GM12878 (cell line): ENCODE measurements around the gene KCNC2. TPM values are rescaled to one million over a fixed set of nuclear protein-coding genes. Genes with fewer than 3 reads are reported as not detected.

Experiments
- ATAC-seq: fragments of 200-7000 bp; cut with Tn5 transposase; 3 replicates; pipeline ENCODE4 v1.9.1; 2020; ENCODE audit warnings: mild to moderate bottlenecking, moderate library complexity
- BruUV-seq: library from RNA; stranded (reverse); fragments of 400-500 nt; replicated peaks from 2 replicates; lab custom pipeline; 2021; lab: Mats Ljungman, UMichigan
- CTCF ChIA-PET: fragments of 300-600 bp; sonication (Branson Sonifier 250); formaldehyde crosslinking; extraction: SDS; loops from one replicate; lab custom pipeline; 2021; ENCODE audit warnings: inconsistent platforms; lab: Yijun Ruan, JAX
- POLR2A ChIA-PET: fragments of 350-600 bp; formaldehyde crosslinking; extraction: SDS; loops from one replicate; lab custom pipeline; 2021; ENCODE audit warnings: inconsistent platforms; lab: Charles Lee
- RAD21 ChIA-PET: fragments of 300-600 bp; sonication (Branson Sonifier 250); formaldehyde crosslinking; loops from one replicate; lab custom pipeline; 2023; ENCODE audit warnings: antibody characterized with exemption; ENCODE audit not compliant: unreplicated experiment; lab: Charles Lee
- SMC1A ChIA-PET: fragments of 300-600 bp; sonication (Branson Sonifier 250); formaldehyde crosslinking; loops from one replicate; lab custom pipeline; 2023; ENCODE audit not compliant: unreplicated experiment, uncharacterized antibody; lab: Charles Lee
- DNase-seq: peaks from one replicate; pipeline ENCODE4 v3.0.0-alpha.2; 2011; ENCODE audit warnings: low read depth, low spot score
- FAIRE-seq: peaks from 3 replicates; lab custom pipeline; 2011; peaks lifted over from hg19 to GRCh38; lab: Jason Lieb, UNC
- H2AFZ ChIP-seq: 2 replicates; pipeline ENCODE4 v1.6.0; 2011; ENCODE audit warnings: low read depth, low read length, control low read depth; ENCODE audit not compliant: control insufficient read depth
- H3K27ac ChIP-seq: 2 replicates; pipeline ENCODE4 v1.5.1; 2011; ENCODE audit warnings: control low read depth; ENCODE audit not compliant: control insufficient read depth, insufficient read depth
- H3K27me3 ChIP-seq, 2 experiments: replicated peaks in 1 of 2; 2 replicates each; pipeline versions ENCODE4 v1.6.0 to v1.6.1; 2011; ENCODE audit warnings: low read length in 1 of 2; ENCODE audit not compliant: control insufficient read depth in 2 of 2, insufficient read depth in 2 of 2
- H3K36me3 ChIP-seq, 2 experiments: 2 replicates each; pipeline ENCODE4 v1.5.1; 2011; ENCODE audit warnings: low read length in 1 of 2; ENCODE audit not compliant: control insufficient read depth in 2 of 2, insufficient read depth in 2 of 2
- H3K4me1 ChIP-seq: 2 replicates; pipeline ENCODE4 v1.6.1; 2011; ENCODE audit warnings: mild to moderate bottlenecking, low read length, moderate library complexity, mixed read lengths; ENCODE audit not compliant: control insufficient read depth, insufficient read depth
- H3K4me2 ChIP-seq: 2 replicates; pipeline ENCODE4 v1.6.0; 2011; ENCODE audit warnings: control low read depth; ENCODE audit not compliant: control insufficient read depth, insufficient read depth
- H3K4me3 ChIP-seq: fragments of 200-600 bp; sonication (generic); 2 replicates; pipeline ENCODE4 v1.5.1; 2016
- H3K79me2 ChIP-seq: 2 replicates; pipeline ENCODE4 v1.6.0; 2011; ENCODE audit warnings: low read length; ENCODE audit not compliant: control insufficient read depth, insufficient read depth
- H3K9ac ChIP-seq: 2 replicates; pipeline ENCODE4 v1.8.0; 2011; ENCODE audit warnings: low read length, control low read depth, mixed read lengths; ENCODE audit not compliant: control insufficient read depth, insufficient read depth
- H3K9me3 ChIP-seq: replicated peaks from 3 replicates; pipeline ENCODE4 v1.5.1; 2011; ENCODE audit warnings: mild to moderate bottlenecking, low read length; ENCODE audit not compliant: control insufficient read depth, insufficient read depth
- H4K20me1 ChIP-seq: 2 replicates; pipeline ENCODE4 v1.6.0; 2011; ENCODE audit not compliant: control insufficient read depth, insufficient read depth
- CBX3 ChIP-seq: fragments of 200-600 bp; sonication (generic); IDR thresholded peaks from 2 replicates; pipeline ENCODE4 v1.6.1; 2016; ENCODE audit warnings: low read depth, borderline replicate concordance
- CEBPZ ChIP-seq: fragments of 150-350 bp; IDR thresholded peaks from 2 replicates; pipeline ENCODE4 v1.6.1; 2016; ENCODE audit warnings: low read depth, low read length
- E2F4 ChIP-seq: IDR thresholded peaks from 2 replicates; pipeline ENCODE4 v1.6.1; 2012; ENCODE audit warnings: low read depth, low read length, improper control_type of control experiment
- NFXL1 ChIP-seq: fragments of 450-650 bp; IDR thresholded peaks from 2 replicates; pipeline ENCODE4 v1.6.1; 2017; ENCODE audit warnings: antibody characterized with exemption, mild to moderate bottlenecking, borderline replicate concordance
- NR2F1 ChIP-seq: fragments of 450-650 bp; conservative IDR thresholded peaks from 2 replicates; pipeline ENCODE4 v1.6.1; 2017; ENCODE audit warnings: mild to moderate bottlenecking
- NRF1 ChIP-seq: conservative IDR thresholded peaks from 2 replicates; pipeline ENCODE4 v1.6.1; 2011; ENCODE audit warnings: mild to moderate bottlenecking, low read depth, low read length, improper control_type of control experiment
- POLR2AphosphoS5 ChIP-seq: IDR thresholded peaks from 2 replicates; pipeline ENCODE4 v1.6.1; 2011; ENCODE audit warnings: mild to moderate bottlenecking, low read length, inconsistent platforms
- REST ChIP-seq: IDR thresholded peaks from 2 replicates; pipeline ENCODE4 v1.6.1; 2012; ENCODE audit warnings: mild to moderate bottlenecking, low read depth, low read length
- SIN3A ChIP-seq: IDR thresholded peaks from 2 replicates; pipeline ENCODE4 v1.6.1; 2012; ENCODE audit warnings: low read depth, low read length, improper control_type of control experiment
- SMAD1 ChIP-seq: fragments of 450-650 bp; IDR thresholded peaks from 2 replicates; pipeline ENCODE4 v1.6.1; 2018; ENCODE audit warnings: mild to moderate bottlenecking, low read depth; ENCODE audit not compliant: partially characterized antibody
- SMAD5 ChIP-seq: IDR thresholded peaks from 2 replicates; pipeline ENCODE4 v1.6.1; 2016; ENCODE audit warnings: antibody characterized with exemption, low read depth
- SMARCA5 ChIP-seq: fragments of 450-650 bp; IDR thresholded peaks from 2 replicates; pipeline ENCODE4 v1.6.1; 2017; ENCODE audit warnings: mild to moderate bottlenecking
- TAF1 ChIP-seq: IDR thresholded peaks from 2 replicates; pipeline ENCODE4 v1.6.1; 2011; ENCODE audit warnings: mild to moderate bottlenecking, low read depth, low read length, borderline replicate concordance
- TARDBP ChIP-seq: IDR thresholded peaks from 2 replicates; pipeline ENCODE4 v1.6.1; 2016; ENCODE audit warnings: borderline replicate concordance
- WGBS: methylation state at CpG from one replicate; pipeline ENCODE4 v1.1.6; 2016; ENCODE audit warnings: low lambda C conversion rate; ENCODE audit not compliant: insufficient replicate concordance, insufficient coverage; ENCODE audit errors: missing lambda C conversion rate; 5-methylcytosine and 5-hydroxymethylcytosine counted together
- in situ Hi-C: fragments of 300-500 bp; cut with MboI; formaldehyde crosslinking; loops from 9 replicates; pipeline ENCODE4 v1.14.3; 2018; ENCODE audit warnings: mixed read lengths
- intact Hi-C: fragments of 100-400 bp; cut with micrococcal nuclease; formaldehyde crosslinking; loops from one replicate; pipeline ENCODE4 v1.14.2; 2022; ENCODE audit not compliant: unreplicated experiment
- polyA plus RNA-seq, 11 experiments: library from polyadenylated mRNA; depleted of rRNA in 4 of 11; unstranded in 6 of 11; stranded (reverse) in 5 of 11; fragments of >200 nt; fragmentation: Nextera tagmentation in 4 of 11; fragmentation: Illumina TruSeq in 1 of 11; extraction: Ambion mirVana in 4 of 11; extraction: Trizol in 1 of 11; gene quantifications; 1 replicate in 1 of 11; 2 replicates in 10 of 11; pipeline versions ENCODE4 v1.2.1 to v1.2.3, GENCODE V29; 2011 to 2016; ENCODE audit warnings: inconsistent platforms in 2 of 11, missing spikeins in 2 of 11, low read depth in 1 of 11
- total RNA-seq, 4 experiments: library from RNA; depleted of rRNA in 3 of 4; stranded (reverse); fragments of >200 nt in 3 of 4; fragmentation: Illumina TruSeq in 1 of 4; extraction: Trizol in 1 of 4; gene quantifications; 2 replicates each; pipeline versions ENCODE4 v1.2.1 to v1.2.3, GENCODE V29; 2013 to 2021

KCNC2 gene
- total and polyA plus RNA-seq, 10 of the 15 experiments (the other 5 are each of a cell fraction or from before 2014, with no cell fraction given) = 0.03 to 2.3 (median 0.08) TPM; not detected in 7

- TF ChIP-seq CEBPZ (no peak), SMARCA5 (no peak), SMAD5 (no peak), CBX3 (no peak), REST (no peak), SMAD1 (no peak), NFXL1 (no peak), NRF1 (no peak), NR2F1 (no peak), TARDBP (no peak), POLR2AphosphoS5 (no peak), E2F4 (no peak), TAF1 (no peak), SIN3A (no peak)
- H3K4me3 ChIP-seq = no peak overlapping the region
- ChIA-PET CTCF (no interaction called here), SMC1A (interaction anchor here (0.6 to 1.2 kb wide), 5 partner anchors 9 to 529 kb away, joined by 3 to 5 read pairs (median 3); no protein-coding TSS in a partner anchor), RAD21 (no interaction called here), POLR2A (no interaction called here)
- no peak for ATAC-seq
- no peaks in the 10 kb centered on the region for H3K4me1 ChIP-seq
- H4K20me1 ChIP-seq = no peaks in the 10 kb centered on the region
- H2AFZ ChIP-seq = no peak overlapping the region
- no peaks in the 10 kb centered on the region for H3K36me3 ChIP-seq
- no peaks in the 10 kb centered on the region for H3K27me3 ChIP-seq
- FAIRE-seq = no peak
- intact Hi-C loops = no loop called here
- no TSS peak for BruUV-seq
- no peaks in the 10 kb centered on the region for H3K9me3 ChIP-seq
- in situ Hi-C loops = no loop called here
- WGBS = 6% methylated on average over 1 of the region's 1 CpG
- H3K4me2 ChIP-seq = no peak overlapping the region
- no peaks in the 10 kb centered on the region for H3K79me2 ChIP-seq
- H3K9ac ChIP-seq = no peak overlapping the region
- no peak overlapping the region for H3K27ac ChIP-seq
- DNase-seq = no peak
Observed at GRCh38 chr12:75172611-75173010, 37.0 kb downstream of the KCNC2 start.
